Uterus (tissue), 4 donors: Measurements from ENCODE around the gene TOE1. TPM values are rescaled to one million over a fixed set of nuclear protein-coding genes. Genes with fewer than 3 reads are reported as not detected.

Source experiments
- DNase-seq, 2 donors: peaks; one replicate each; pipeline ENCODE4 v3.0.0-alpha.2; 2019 to 2020
- H3K27ac ChIP-seq, 2 donors: fragments of 200-600 bp; sonication (generic); 1 replicate in 1 of 2; 2 replicates in 1 of 2; pipeline ENCODE4 v1.5.1; 2016 to 2018
- H3K27me3 ChIP-seq, 2 donors: fragments of 200-600 bp; sonication (generic); one replicate each; pipeline ENCODE4 v1.5.1; 2018 to 2019; ENCODE audit warnings: control low read depth in 1 of 2
- H3K36me3 ChIP-seq, 2 donors: fragments of 200-600 bp; sonication (generic); one replicate each; pipeline ENCODE4 v1.5.1; 2019; ENCODE audit warnings: control low read depth in 1 of 2
- H3K4me1 ChIP-seq, 2 donors: fragments of 200-600 bp; sonication (generic); one replicate each; pipeline ENCODE4 v1.5.1; 2018 to 2019; ENCODE audit warnings: control low read depth in 1 of 2
- H3K4me3 ChIP-seq, 2 donors: fragments of 200-600 bp; sonication (generic); 1 replicate in 1 of 2; 2 replicates in 1 of 2; pipeline ENCODE4 v1.5.1; 2018 to 2019; ENCODE audit warnings: mild to moderate bottlenecking in 1 of 2
- H3K9me3 ChIP-seq, 2 donors: fragments of 200-600 bp; sonication (generic); one replicate each; pipeline ENCODE4 v1.5.1; 2019; ENCODE audit warnings: control low read depth in 1 of 2
- CTCF ChIP-seq, 4 experiments: fragments of 200-600 bp in 2 of 4; fragments of 450-650 bp in 2 of 4; sonication (generic) in 2 of 4; IDR thresholded peaks; one replicate each; pipeline ENCODE4 v1.5.1; 2016 to 2019; ENCODE audit warnings: antibody characterized with exemption in 4 of 4, mild to moderate bottlenecking in 2 of 4, moderate library complexity in 1 of 4
- POLR2A ChIP-seq, 2 donors: fragments of 450-650 bp; IDR thresholded peaks; one replicate each; pipeline ENCODE4 v1.6.1; 2016; ENCODE audit warnings: antibody characterized with exemption in 2 of 2, mild to moderate bottlenecking in 1 of 2, moderate library complexity in 1 of 2
- intact Hi-C: fragments of 100-400 bp; cut with DNase I; formaldehyde crosslinking; loops from one replicate; pipeline ENCODE4 v1.15.1; 2023; ENCODE audit warnings: low total_unique reads
- total RNA-seq, 4 donors: library from RNA; depleted of rRNA in 3 of 4; stranded (reverse); fragments of >200 nt in 3 of 4; gene quantifications; one replicate each; pipeline versions ENCODE4 v1.1.0 to v1.2.4, GENCODE V29; 2014 to 2023
- donor health status: DM: yes; HTN: yes; CAD: no.

TOE1 gene
- total RNA-seq, 4 donors from 2014 or later, result 10.3 to 21.8 (median 14.4) TPM

GRCh38 chr1:45348020-45348419 is 8.1 kb downstream of the TOE1 start:
- TF ChIP-seq CTCF (IDR thresholded peaks at IDR 0.05), result no peak
- no peak for TF ChIP-seq POLR2A (IDR thresholded peaks at IDR 0.05)
- Histone ChIP-seq H3K4me3 (no peak overlapping the region), H3K4me1 (no peaks in the 10 kb centered on the region), H3K9me3 (no peaks in the 10 kb centered on the region), H3K36me3 (no peaks in the 10 kb centered on the region), H3K27ac (peak overlapping the region; percentile 59 to 78), H3K27me3 (no peaks in the 10 kb centered on the region)
- no peak for DNase-seq
- intact Hi-C loops, result loop anchor here (10.0 kb wide), 1 partner anchor 147 kb away; the partner anchor contains the start of gene TESK2

GRCh38 chr1:45348609-45348965 is 8.6 kb downstream of the TOE1 start:
- TF ChIP-seq POLR2A (IDR thresholded peaks at IDR 0.05) (no peak), CTCF (IDR thresholded peaks at IDR 0.05) (no peak)
- no peaks in the 10 kb centered on the region for H3K27me3 ChIP-seq
- H3K4me3 ChIP-seq, result no peak overlapping the region
- intact Hi-C loops, result loop anchor here (10.0 kb wide), 1 partner anchor 146 kb away; the partner anchor contains the start of gene TESK2
- H3K36me3 ChIP-seq, result no peaks in the 10 kb centered on the region
- no peak for DNase-seq
- H3K9me3 ChIP-seq, result no peaks in the 10 kb centered on the region
- peak overlapping the region; percentile 59 to 78 for H3K27ac ChIP-seq
- H3K4me1 ChIP-seq, result no peaks in the 10 kb centered on the region

GRCh38 chr1:45348966-45349677 is 9.2 kb downstream of the TOE1 start:
- H3K4me3 ChIP-seq, result no peak overlapping the region

GRCh38 chr1:45351508-45351907 is 11.5 kb downstream of the TOE1 start:
- Histone ChIP-seq H3K4me3 (no peak overlapping the region), H3K27me3 (no peaks in the 10 kb centered on the region), H3K9me3 (no peaks in the 10 kb centered on the region), H3K36me3 (no peaks in the 10 kb centered on the region), H3K27ac (no peak overlapping the region), H3K4me1 (no peaks in the 10 kb centered on the region)
- DNase-seq, result no peak
- TF ChIP-seq CTCF (IDR thresholded peaks at IDR 0.05), result no peak
- no peak for TF ChIP-seq POLR2A (IDR thresholded peaks at IDR 0.05)
- intact Hi-C loops, result loop anchor here (10.0 kb wide), 1 partner anchor 213 kb away; no protein-coding TSS in a partner anchor

More at GRCh38 chr1:45348966-45349677, 9.2 kb downstream of the TOE1 start:
- Histone ChIP-seq H3K4me1 (no peaks in the 10 kb centered on the region), H3K27me3 (no peaks in the 10 kb centered on the region), H3K27ac (peak overlapping the region; percentile 59 to 78), H3K36me3 (no peaks in the 10 kb centered on the region), H3K9me3 (no peaks in the 10 kb centered on the region)
- no peak for DNase-seq
- intact Hi-C loops, result loop anchor here (10.0 kb wide), 1 partner anchor 146 kb away; the partner anchor contains the start of gene TESK2
- no peak for TF ChIP-seq CTCF (IDR thresholded peaks at IDR 0.05)
- no peak for TF ChIP-seq POLR2A (IDR thresholded peaks at IDR 0.05)

- TF ChIP-seq CTCF (IDR thresholded peaks at IDR 0.05) (no peak), POLR2A (IDR thresholded peaks at IDR 0.05) (no peak)
Observed at GRCh38 chr1:45353685-45354084, 13.7 kb downstream of the TOE1 start.

More at GRCh38 chr1:45353685-45354084, 13.7 kb downstream of the TOE1 start:
- no peaks in the 10 kb centered on the region for H3K9me3 ChIP-seq
- H3K27me3 ChIP-seq, result no peaks in the 10 kb centered on the region
- no peak overlapping the region for H3K27ac ChIP-seq
- H3K4me3 ChIP-seq, result no peak overlapping the region
- DNase-seq, result no peak
- H3K36me3 ChIP-seq, result no peaks in the 10 kb centered on the region
- intact Hi-C loops, result loop anchor here (10.0 kb wide), 1 partner anchor 211 kb away; no protein-coding TSS in a partner anchor
- H3K4me1 ChIP-seq, result no peaks in the 10 kb centered on the region
